Measurements from ENCODE around the gene KCNIP4.

The KCNIP4 gene

GRCh38 chr4:21327976-21328700, 620.4 kb downstream of the KCNIP4 start:
- no peak for DNase-seq

- DNase-seq, result no peak
Measured at GRCh38 chr4:21320034-21320433, 628.5 kb downstream of the KCNIP4 start.

GRCh38 chr4:21307709-21308108, 640.9 kb downstream of the KCNIP4 start:
- no peak for DNase-seq

- DNase-seq, result no peak
Measured at GRCh38 chr4:21304540-21304887, 644.1 kb downstream of the KCNIP4 start.

GRCh38 chr4:21290562-21290961, 658.0 kb downstream of the KCNIP4 start:
- no peak for DNase-seq

- no peak for DNase-seq
Measured at GRCh38 chr4:21276046-21276445, 672.5 kb downstream of the KCNIP4 start.

GRCh38 chr4:21271439-21272052, 677.0 kb downstream of the KCNIP4 start:
- no peak for DNase-seq

- no peak for DNase-seq
Measured at GRCh38 chr4:21248331-21248730, 700.2 kb downstream of the KCNIP4 start.

GRCh38 chr4:21242163-21242562, 706.4 kb downstream of the KCNIP4 start:
- DNase-seq, result no peak

- no peak for DNase-seq
Measured at GRCh38 chr4:21226637-21227538, 721.7 kb downstream of the KCNIP4 start.

GRCh38 chr4:21211846-21212245, 736.7 kb downstream of the KCNIP4 start:
- no peak for DNase-seq

- DNase-seq, result no peak
Measured at GRCh38 chr4:21209860-21210259, 738.7 kb downstream of the KCNIP4 start.

- no peak for DNase-seq
Measured at GRCh38 chr4:21205821-21206531, 742.6 kb downstream of the KCNIP4 start.

GRCh38 chr4:21203416-21203815, 745.2 kb downstream of the KCNIP4 start:
- DNase-seq, result no peak

GRCh38 chr4:21202959-21203358, 745.6 kb downstream of the KCNIP4 start:
- DNase-seq, result no peak

- DNase-seq, result no peak
Measured at GRCh38 chr4:21198683-21199082, 749.9 kb downstream of the KCNIP4 start.

- no peak for DNase-seq
Measured at GRCh38 chr4:21195682-21196081, 752.9 kb downstream of the KCNIP4 start.

- no peak for DNase-seq
Measured at GRCh38 chr4:21192367-21192766, 756.2 kb downstream of the KCNIP4 start.

- no peak for DNase-seq
Measured at GRCh38 chr4:21191317-21191716, 757.3 kb downstream of the KCNIP4 start.

- DNase-seq, result no peak
Measured at GRCh38 chr4:21184788-21185187, 763.8 kb downstream of the KCNIP4 start.

- no peak for DNase-seq
Measured at GRCh38 chr4:21181716-21182115, 766.9 kb downstream of the KCNIP4 start.

GRCh38 chr4:21177871-21178270, 770.7 kb downstream of the KCNIP4 start:
- no peak for DNase-seq

GRCh38 chr4:21177092-21177491, 771.5 kb downstream of the KCNIP4 start:
- DNase-seq, result no peak

All from activated CD4-positive, CD25-positive, alpha-beta regulatory T cell (primary cell).